Posterior cingulate gyrus (tissue), 11 donors: Measurements from ENCODE around the gene EFNA4.

Source experiments
- DNase-seq, 10 donors: peaks; one replicate each; pipeline versions ENCODE4 v3.0.0 to v3.0.0-alpha.2; 2020 to 2021; ENCODE audit warnings: mixed read lengths in 3 of 10
- intact Hi-C: fragments of 100-400 bp; cut with DNase I; formaldehyde crosslinking; loops from one replicate; pipeline ENCODE4 v1.15.1; 2023

The EFNA4 gene

DNA sequence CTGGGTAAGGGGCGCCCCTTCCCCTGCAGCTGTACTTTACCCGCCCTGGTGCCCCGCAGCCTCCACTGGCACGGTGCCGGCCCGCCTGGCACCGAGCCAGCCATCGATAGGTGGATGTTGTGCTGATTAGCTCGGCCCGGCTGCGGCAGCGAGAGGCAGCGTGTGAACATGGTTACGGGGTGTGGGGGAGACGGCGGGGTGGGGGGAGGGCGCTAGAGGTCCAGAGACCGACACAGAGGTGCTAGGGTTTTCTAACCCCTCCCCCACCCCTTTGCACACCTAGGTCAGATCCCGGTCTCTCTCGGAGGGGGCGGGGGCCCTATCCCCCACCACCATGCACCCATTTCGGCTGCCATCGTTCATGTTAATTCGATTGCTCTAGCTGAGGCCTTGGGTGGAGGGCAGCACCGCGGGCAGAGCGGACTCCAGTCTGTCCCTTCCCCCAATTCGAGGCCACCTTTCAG, 6.7 kb downstream of the EFNA4 start:
- DNase-seq: peak in 1 of 10 donors; percentile 85
- intact Hi-C loops: no loop called here

GRCh38 chr1:155070721-155071569, 7.4 kb downstream of the EFNA4 start:
- peak; percentile 46 to 96 (median 72) for DNase-seq
- intact Hi-C loops: no loop called here

DNA sequence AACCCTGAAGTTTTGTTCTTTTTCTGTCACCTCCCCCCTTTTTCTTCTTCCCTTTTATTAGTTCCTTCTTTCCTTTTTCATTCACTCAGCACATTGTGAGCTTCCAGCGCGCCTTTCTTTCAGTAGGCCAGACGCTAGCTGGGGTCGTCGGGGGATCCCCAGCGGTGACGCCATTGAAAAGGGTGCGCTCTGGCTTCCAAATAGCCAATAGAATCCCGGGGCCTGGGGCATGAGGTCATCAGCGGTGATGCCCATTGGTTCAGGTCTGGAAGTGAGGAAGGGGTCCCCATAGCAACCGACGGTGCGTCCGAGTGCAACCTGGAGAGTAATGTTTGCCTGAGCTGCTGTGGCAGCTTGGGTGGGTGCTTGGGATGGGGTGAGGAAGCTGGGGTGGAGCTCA, 8.2 kb downstream of the EFNA4 start:
- intact Hi-C loops: no loop called here
- DNase-seq: peak in 1 of 10 donors; percentile 38

GRCh38 chr1:155072531-155073289, 9.2 kb downstream of the EFNA4 start:
- DNase-seq: peak in 1 of 10 donors; percentile 30
- intact Hi-C loops: no loop called here

GRCh38 chr1:155073377-155074242, 10.1 kb downstream of the EFNA4 start:
- DNase-seq: peak in 2 of 10 donors; percentile 43 to 54
- intact Hi-C loops: no loop called here

DNA sequence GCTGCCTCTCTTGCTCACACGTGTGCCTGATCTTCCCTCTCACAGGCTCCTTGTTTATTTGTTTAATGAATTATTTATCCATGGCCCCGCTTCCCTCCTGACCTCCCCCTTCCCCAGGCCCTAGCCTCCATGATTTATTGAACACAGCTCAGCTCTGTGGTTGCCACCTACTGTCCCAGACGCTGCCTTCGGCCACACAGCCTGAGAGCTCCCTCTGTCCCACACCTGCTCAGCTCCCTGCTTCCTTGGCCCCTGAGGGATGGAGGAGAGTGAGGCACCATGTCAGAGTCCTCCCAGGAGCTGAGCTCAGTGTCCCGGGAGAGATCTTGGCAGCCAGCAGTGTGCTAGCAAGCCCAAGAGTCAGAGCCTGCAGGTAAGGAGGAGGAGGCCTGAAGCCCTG, 12.0 kb downstream of the EFNA4 start:
- intact Hi-C loops: no loop called here
- DNase-seq: peak in 1 of 10 donors; percentile 26

GRCh38 chr1:155076371-155076770, 12.8 kb downstream of the EFNA4 start:
- intact Hi-C loops: no loop called here
- no peak for DNase-seq

DNA sequence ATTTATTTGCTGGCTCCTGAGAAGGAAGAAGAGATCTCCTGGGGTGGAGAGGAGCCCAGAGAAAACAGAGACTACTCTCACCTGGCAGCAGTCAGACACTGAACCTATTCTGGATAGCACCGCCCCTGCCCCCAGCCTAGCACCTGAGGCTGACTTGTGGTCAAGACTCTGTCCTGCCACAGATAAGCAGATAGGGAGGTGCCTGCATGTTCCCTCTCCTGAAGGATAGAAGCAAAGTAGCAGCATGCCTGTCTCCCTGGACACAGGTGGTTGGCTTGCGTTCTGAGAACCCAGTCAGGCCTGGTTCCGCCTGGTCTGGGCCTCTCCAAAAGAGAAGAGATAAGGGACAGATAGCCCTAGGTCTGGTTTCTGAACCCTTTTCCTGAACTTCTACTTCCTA, 13.8 kb downstream of the EFNA4 start:
- intact Hi-C loops: no loop called here
- peak in 1 of 10 donors; percentile 15 for DNase-seq

- DNase-seq: peak in 1 of 10 donors; percentile 51
- intact Hi-C loops: no loop called here
These were observed 14.4 kb downstream of the EFNA4 start for GRCh38 chr1:155077758-155078445.

GRCh38 chr1:155078469-155079209, 15.1 kb downstream of the EFNA4 start, which contains the start of gene EFNA3:
EFNA3 (plus strand) TSS chr1:155078837; CDS start chr1:155078942, 105 bp downstream.
- intact Hi-C loops: no loop called here
- peak; percentile 64 to 97 (median 84) for DNase-seq

GRCh38 chr1:155079210-155079486, 15.6 kb downstream of the EFNA4 start:
- intact Hi-C loops: no loop called here
- DNase-seq: no peak

GRCh38 chr1:155079487-155080311, 16.2 kb downstream of the EFNA4 start:
- intact Hi-C loops: loop anchor here (5.0 kb wide), 1 partner anchor 117 kb away; the partner anchor contains the start of gene PYGO2
- DNase-seq: peak in 3 of 10 donors; percentile 23 to 86 (median 80)

DNA sequence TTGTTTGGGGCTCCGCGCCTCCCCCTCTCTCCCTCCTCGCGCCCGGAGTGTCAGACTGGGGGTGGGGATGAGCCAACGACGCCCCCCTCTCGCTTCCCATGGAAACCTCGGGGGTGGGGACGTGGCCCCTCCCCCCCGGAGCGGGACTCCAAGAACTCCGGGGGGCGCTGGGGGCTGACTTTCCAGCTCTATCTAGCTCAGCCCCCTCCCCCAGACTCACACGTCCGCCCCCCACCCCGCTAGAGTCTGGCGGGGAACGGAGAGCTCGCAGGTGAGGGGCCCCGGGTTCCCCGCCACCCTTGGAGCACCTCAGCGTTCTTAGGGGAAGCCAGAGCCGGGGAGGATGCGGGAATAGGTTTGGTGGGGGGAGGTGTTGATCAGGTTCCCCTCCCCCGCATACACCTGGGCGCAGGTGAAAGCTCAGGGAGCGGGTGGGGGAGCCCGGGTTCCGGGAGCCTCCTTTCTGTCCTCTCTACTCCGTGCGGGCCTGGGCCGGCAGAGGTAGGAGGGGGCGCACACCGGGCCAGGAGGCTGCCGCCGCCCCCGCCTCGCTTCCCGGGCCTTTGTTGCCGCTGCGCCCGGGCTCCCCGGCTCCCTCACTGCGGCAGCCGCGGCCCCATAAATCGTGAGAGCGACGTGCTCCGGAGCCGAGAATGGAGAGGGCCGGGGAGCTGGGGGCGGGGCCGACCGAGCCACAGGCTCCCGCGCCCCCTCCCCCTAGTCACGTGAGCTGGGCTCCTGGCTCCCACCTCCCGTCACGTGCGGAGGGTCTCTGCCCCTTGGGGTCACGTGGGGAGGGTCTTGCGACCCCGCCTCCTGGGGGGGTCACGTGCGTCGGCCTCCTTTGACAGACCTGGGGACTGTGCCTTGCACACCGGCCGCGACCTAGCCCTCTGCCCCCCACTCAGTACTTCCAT, 17.0 kb downstream of the EFNA4 start:
- intact Hi-C loops: loop anchor here (5.0 kb wide), 1 partner anchor 118 kb away; the partner anchor contains the start of gene PYGO2
- DNase-seq: peak in 4 of 10 donors; percentile 29 to 92 (median 68)

DNA sequence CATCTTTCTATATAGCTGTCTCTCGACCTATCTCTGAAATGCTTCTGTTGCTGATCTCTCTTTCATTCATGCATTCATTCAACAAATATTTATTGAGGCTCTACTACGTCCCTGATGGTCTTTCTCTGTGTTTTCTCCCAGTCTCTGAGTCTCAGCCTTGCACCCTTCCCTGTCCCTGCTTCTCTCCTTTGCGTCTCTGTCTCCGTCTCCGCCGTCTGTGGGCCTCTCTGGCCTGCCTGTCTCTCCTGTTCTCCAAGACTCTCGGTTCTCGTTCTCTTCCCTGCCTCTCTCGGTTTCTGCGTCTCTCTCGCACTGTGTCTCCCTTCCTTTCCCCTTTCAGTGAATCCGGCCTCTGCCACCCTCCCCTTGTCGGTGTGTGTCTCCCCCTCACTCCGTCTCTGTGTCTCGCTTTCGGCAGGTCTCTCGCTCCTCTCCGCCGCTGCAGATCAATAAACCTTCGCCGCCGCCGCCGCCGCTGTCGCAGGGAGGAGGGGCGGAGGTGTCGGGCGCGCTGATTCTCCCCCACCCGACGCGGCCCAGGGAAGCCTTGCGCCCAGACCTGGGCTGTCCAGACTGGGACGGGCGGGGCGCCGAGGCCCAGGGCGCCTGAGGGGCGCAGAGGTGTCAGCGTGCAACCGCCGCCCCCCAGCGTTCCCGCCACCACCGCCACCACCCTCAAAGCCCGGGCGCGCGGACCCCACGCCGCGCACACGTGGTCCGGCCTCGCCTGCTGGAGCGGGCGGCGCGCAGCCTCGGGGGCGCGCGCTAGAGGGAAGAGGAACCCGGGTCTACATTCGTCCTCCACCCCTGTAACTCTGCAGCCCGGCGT, 18.1 kb downstream of the EFNA4 start:
- DNase-seq: peak in 3 of 10 donors; percentile 38 to 85 (median 82)
- intact Hi-C loops: loop anchor here (5.0 kb wide), 1 partner anchor 119 kb away; the partner anchor contains the start of gene PYGO2

GRCh38 chr1:155082301-155083051, 18.9 kb downstream of the EFNA4 start:
- intact Hi-C loops: loop anchor here (5.0 kb wide), 1 partner anchor 120 kb away; the partner anchor contains the start of gene PYGO2
- peak in 2 of 10 donors; percentile 54 to 73 for DNase-seq
